Non-pigmented ciliary epithelial cell (primary cell): Measurements from ENCODE around the gene TLR8.

Experiments used
- DNase-seq: peaks from one replicate; pipeline ENCODE4 v3.0.0-alpha.2; 2010; ENCODE audit warnings: low read depth

The TLR8 gene

DNA sequence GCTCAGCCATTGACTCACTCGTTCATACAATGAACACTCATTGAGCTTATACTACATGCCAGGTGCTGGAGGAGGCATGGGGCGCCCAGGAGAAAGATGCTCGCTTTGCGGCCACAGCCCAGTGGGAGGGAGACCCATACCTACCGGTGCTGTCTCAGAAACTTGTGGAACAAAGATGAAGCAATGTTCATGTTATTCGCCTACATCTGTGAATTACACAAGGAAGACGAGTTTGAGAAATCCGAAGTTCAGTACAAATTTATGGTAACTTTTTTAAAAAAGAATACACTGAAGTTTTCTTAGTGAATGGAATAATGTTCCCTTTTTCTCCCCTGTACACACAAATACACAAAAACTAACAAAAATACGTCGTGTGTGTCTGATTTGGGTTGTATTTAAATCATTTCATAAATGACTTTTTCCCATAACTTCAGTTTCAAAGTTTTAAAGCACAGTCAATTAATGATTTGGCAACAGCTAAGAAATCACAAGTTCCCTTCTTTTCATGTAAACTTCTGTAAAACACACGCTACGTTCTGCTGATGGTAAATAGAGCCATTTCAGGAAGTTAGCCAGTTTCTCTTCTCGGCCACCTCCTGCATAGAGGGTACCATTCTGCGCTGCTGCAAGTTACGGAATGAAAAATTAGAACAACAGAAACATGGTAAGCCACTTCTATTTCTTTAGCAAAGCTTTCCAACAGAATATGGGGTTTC, at the start of gene TLR8:
TLR8 (plus strand) TSS at position 575 of the 716 bp plus-strand sequence; CDS start at position 662, 87 bp downstream.
- no peak for DNase-seq

DNA sequence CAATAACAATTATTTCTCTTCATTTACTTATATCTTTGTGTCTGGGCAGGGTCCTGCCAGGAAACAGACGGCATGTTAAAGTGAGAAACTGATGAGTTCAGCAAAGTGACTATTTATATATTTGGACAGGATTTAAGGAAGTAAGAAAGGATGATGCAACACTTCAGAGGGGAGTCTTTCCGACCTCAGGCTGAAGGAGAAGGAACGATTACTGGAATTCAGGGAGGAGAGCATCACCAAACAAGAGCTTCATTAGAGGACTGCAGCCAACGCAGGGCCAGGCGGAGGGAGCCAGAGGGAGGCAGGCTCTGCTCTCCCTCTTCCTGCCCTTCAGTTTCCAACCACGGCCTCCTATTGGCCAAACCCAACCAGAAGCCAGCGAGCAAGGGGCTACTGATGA, 41.1 kb upstream of the TLR8 start:
- DNase-seq, result no peak

DNA sequence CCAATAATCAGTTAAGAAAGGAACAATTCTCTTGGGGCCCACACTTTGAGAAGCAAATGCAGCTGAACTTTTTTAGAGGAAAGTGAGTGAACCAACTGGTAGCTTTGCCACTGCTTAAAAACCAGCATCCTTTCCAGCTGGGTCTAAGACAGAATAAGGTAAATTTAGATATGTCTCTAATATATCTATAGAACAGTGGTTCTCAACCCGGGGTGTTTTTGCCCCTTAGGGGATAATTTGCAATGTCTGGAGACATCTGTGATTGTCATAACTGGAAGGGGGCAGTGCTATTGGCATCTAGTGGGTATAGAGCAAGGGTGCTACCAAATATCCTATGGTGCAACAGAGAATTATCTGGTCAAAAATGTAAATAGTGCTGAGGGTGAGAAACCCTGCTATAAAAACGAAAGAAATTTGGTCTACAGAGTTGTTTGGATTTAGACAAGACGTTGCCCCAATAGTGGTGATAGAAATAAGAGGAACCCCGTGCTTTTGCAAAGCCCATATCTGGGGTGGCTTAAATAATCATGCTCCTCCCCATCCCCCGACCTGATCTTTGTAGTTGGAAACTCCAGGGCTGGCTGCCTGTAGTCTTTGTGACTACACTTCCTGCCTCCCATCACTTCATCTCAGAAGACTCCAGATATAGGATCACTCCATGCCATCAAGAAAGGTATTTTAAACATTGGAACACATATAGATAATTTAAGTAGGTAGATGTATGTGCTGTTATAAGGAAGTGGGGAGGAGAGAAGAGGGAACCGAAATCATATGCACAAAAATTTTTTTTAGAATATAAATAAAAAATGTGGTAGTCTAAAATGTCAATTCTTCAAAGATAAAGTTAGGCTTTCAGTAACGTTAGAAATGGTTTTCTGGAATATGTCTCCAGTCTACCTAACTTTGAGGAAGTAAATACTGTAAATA, 39.7 kb upstream of the TLR8 start, which contains the start of gene TLR7:
TLR7 (plus strand) TSS at position 622 of the 927 bp plus-strand sequence. CDS start 507 bp downstream, outside the sequence.
- no peak for DNase-seq

DNA sequence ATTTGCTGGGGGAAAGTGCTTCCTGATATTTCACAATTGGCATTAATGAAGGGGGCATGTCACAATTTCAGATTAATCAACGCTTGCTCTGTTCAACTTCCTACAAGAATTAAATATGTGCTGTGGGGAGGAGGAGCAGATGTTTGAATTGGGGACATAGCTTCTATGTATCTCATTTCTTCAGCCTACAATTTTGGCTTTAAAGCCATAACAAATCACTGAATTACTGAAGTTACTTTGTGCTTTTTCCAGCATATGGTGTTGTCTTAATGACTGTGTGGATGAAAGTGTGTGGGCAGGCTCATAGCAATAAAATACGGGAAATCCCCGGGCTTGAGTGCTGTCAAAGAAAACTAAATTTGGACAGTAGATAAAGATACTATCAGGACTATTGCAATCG, 38.7 kb upstream of the TLR8 start:
- no peak for DNase-seq

DNA sequence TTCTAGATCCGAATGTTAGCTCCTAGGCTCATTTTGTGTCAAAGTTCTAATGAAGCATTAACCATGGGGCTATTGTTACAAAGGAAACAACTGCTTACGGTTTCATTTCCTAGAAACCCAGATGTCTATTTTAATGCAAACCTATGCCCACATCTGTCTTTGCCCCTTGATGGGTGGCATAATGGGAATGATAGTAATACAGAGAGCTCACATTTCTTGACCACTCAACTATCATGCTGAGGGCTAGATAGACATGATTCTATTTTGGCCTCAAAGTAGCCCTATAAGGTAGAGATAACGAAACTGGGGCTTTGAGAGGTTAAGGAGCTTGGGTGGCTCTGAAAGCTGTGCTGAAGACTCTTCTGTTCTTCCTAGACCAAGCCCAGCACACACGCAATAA, 37.7 kb upstream of the TLR8 start:
- DNase-seq, result no peak

DNA sequence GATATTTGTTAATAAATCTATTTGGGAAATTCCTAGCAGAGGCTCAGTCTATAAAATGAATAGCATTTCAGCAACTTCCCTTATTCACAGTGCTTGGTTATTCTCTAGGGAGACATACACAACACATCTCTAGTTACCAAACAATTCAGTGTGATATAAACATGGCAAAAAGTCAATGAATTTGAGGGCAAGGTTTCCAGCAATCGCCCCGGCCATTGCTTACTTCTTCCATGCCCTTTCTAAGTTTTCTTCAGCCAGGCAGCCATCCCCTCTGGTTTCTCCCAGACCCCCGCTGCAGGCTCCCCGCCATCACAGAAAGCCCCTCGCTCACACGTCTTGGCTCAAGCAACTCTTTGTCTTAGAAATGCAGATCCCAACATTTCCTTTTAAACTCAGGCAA, 35.2 kb upstream of the TLR8 start:
- DNase-seq, result no peak

DNA sequence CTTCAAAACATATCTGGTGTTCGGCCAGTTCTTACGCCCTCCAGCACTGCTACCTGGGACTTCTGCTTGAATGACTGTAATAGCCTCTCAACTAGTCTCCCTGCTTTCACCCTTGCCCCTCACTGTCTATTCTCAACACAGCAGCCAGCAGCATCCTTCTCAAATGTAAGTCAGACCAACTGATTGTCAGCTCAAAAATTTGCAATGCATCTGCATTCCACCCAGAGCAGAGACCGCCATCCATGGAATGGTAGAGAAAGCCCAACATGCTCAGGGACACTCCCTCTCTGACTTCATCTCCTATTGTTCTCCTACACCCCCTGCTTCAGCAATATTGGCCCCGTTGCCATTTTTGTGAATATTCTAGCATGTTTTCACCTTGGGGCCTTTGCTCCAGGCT, 33.7 kb upstream of the TLR8 start:
- DNase-seq, result no peak

DNA sequence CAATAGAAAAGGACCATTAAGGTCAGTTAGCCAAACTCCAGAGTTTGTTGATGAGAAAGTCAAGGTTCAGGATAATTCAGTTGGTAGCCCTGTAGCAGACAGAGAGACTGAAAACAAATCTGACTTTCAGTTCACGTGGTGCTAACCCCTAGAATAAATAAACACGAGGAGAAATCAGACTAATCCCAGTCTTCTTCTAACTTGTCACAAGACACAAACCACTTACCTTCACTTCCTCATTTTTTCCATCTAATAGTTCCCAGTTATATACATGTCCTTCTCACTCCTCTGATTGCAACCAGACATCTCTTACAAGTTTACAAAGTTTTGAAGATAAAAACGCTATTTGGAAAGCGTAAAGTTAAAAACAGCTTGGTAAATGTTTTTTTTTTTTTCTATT, 31.8 kb upstream of the TLR8 start:
- DNase-seq, result no peak

DNA sequence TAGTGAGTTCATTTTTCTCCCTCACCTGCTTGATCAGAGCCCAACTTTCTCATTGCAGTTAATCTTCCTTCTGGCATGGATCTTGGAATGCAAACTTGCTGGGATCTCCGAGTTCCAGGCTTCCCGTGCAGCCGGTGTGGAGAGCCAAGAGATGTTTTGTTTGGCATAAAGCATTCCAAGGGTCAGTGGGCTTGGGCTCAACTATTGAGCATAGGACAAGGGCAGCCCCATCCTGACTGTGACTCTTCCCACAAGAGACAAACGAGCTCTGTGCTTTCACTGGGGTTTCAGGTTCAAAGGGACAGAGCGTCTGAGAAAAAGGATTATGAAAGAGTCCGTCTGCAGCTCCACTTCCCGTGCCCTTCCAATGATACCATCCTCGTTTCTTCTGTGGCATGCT, 29.0 kb upstream of the TLR8 start:
- no peak for DNase-seq

DNA sequence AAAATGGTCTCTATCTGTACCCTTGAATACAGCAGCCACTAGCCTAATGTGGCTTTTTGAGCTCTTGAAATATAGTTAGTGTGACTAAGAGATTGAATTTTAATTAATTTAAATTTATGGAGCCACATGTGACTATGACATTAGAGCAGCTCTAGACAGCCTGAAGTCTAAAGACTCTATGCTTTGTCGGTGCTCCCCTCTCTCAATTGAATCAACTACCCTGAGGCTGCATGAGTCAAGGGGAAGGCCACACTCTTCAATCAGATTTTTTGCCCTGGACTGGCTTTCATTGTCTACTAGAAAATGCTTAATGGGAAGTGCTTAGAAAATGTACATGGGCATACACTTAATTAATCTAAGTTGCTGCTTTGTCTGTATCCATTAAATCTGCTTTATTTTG, 27.9 kb upstream of the TLR8 start:
- DNase-seq, result no peak

DNA sequence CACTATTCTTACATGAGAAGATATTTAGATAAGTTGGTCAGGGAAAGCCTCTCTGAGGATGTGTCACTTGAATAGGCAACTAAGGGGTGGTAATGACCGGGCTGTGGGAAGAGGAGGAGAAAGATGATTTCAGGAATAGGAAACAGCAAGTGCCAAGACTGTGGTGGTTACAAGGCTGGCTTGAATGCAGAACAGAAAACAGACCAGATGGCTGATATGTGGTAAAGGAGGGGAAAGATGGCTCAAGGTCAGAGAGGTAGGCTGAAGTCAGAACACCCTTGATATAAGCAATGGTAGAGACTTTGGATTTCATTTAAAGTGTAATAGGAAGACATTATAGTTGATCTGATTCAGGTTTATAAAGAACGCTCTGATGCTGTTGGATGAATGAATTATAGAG, 24.5 kb upstream of the TLR8 start:
- no peak for DNase-seq

DNA sequence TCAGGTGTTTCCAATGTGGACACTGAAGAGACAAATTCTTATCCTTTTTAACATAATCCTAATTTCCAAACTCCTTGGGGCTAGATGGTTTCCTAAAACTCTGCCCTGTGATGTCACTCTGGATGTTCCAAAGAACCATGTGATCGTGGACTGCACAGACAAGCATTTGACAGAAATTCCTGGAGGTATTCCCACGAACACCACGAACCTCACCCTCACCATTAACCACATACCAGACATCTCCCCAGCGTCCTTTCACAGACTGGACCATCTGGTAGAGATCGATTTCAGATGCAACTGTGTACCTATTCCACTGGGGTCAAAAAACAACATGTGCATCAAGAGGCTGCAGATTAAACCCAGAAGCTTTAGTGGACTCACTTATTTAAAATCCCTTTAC, 20.9 kb upstream of the TLR8 start:
- DNase-seq, result no peak

DNA sequence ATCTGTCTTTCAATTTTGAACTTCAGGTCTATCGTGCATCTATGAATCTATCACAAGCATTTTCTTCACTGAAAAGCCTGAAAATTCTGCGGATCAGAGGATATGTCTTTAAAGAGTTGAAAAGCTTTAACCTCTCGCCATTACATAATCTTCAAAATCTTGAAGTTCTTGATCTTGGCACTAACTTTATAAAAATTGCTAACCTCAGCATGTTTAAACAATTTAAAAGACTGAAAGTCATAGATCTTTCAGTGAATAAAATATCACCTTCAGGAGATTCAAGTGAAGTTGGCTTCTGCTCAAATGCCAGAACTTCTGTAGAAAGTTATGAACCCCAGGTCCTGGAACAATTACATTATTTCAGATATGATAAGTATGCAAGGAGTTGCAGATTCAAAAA, 19.9 kb upstream of the TLR8 start:
- DNase-seq, result no peak

DNA sequence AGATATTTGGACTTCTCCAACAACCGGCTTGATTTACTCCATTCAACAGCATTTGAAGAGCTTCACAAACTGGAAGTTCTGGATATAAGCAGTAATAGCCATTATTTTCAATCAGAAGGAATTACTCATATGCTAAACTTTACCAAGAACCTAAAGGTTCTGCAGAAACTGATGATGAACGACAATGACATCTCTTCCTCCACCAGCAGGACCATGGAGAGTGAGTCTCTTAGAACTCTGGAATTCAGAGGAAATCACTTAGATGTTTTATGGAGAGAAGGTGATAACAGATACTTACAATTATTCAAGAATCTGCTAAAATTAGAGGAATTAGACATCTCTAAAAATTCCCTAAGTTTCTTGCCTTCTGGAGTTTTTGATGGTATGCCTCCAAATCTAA, 19.3 kb upstream of the TLR8 start:
- no peak for DNase-seq

DNA sequence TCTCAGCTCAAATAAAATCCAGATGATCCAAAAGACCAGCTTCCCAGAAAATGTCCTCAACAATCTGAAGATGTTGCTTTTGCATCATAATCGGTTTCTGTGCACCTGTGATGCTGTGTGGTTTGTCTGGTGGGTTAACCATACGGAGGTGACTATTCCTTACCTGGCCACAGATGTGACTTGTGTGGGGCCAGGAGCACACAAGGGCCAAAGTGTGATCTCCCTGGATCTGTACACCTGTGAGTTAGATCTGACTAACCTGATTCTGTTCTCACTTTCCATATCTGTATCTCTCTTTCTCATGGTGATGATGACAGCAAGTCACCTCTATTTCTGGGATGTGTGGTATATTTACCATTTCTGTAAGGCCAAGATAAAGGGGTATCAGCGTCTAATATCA, 18.7 kb upstream of the TLR8 start:
- no peak for DNase-seq

DNA sequence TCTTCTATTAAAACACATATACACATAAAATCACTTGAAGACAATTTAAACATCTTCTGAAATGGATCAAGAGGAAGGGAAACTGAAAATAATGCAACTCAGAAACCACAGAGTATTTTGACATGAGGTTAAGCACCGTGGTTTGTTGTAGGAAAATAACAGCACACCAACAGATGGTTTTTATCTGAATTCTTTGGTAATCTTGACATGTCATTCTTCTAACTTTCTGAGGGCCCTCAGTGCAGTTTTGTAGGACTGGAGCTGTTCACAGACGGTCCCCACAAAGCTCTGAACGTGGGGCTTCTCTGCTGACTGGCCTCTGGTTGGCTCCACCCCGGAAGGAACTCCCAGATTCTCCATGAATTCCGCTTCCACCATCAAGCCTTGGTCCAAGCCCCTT, 16.0 kb upstream of the TLR8 start:
- no peak for DNase-seq

DNA sequence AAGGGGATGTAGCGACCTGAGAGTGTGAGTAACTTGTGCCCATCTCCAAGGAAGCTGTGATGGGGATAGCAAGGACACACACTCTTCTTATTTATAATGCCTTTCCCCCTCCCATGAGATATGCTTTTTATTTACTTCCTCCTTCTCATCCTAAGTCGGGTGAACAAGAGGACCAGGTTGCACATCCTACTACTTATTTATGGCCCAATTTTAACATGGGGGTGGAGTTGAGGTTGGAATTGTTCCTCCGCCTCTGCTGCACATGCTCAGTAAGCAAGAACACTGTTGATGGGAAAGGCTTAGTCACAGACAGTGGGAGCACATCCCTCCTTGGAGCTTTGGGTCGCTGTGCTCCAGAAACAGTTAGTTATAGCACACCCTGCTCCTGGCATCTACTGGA, 15.2 kb upstream of the TLR8 start:
- DNase-seq, result no peak

DNA sequence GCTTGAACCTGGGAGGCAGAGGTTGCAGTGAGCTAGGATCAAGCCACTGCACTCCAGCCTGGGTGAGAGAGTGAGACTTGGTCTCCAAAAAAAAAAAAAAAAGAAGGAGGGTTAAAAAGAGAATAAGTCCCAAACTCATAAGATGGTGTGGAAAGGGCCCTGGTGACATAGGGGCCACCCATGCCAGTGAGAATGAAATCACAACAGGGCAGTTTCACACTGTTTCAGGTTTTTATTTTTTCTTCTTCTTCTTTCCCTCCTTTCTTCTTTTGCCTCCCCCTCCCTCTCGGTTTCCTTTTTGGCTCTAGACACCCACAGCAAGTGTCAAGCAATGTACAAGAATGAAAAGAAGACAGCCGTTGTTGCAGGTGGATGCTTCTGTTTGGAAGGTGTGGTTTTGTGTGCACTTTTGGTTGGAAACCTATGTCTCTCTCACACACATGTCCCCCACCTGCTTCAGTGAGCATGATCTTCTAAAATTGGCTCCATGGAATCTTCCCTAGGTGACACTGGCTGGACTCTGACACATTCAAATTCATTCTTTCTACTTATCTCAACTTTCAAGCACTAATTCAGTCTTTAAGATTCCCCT, 14.4 kb upstream of the TLR8 start:
- DNase-seq, result no peak

DNA sequence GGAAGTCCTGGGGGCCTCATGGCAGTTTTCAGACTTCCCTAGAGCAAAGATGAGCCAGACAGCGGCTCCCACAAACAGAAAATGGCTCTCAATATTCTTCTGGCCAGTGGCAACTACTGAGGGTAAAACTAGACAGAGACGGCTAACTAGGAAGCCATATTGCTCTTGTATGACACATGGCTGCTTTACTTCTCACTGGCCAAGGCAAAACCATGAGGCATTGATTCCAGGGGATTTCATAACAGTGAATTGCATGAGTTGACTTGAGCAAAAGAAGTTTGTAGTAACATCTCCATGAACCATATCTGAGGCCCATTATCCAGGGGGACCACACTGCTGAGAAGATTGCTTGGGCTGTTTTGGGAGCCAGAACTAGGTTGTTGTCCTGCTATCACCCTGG, 13.7 kb upstream of the TLR8 start:
- no peak for DNase-seq

DNA sequence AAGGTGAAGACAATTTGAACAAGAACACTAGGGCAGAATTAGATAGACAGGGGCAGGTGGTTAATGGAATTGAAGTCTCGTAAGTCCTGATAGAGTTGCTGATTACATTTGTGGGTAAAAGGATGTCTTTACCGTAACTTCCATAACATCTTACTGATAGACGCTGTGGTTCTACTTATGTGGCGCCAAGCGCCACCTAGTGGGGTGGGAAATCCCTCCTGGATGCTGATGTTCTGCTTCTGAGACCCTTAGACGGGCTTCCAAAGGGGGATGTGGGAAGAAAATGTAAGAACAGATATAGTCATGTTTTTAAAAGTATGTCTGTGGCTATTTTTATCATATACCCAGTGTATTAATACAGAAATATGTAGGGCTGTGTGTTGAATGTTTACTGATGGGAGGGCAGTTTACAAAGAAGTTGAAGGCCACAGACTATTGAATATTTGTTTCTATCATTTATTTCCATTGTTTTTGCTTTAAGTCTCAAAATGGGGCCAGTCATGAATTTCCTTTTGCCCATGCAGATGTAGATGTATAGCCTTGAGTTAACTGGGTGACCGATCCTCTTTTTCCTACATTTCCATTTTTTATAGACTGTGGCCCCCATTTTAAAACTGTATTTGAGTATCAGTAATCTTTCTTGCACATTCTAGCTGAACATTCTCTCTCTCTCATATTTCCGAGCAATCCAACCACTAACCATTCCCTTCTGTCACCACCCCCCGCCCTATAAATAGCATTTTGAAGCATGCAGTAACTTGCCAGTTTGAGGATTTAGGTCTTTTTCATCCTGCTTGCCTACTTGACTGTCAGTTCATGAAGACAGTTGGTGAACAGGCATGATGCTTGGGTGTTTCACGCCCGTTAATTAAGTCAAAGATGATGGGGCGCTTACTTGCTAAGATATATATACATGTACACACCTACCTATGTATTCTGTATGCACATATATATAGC, 12.1 kb upstream of the TLR8 start:
- no peak for DNase-seq

DNA sequence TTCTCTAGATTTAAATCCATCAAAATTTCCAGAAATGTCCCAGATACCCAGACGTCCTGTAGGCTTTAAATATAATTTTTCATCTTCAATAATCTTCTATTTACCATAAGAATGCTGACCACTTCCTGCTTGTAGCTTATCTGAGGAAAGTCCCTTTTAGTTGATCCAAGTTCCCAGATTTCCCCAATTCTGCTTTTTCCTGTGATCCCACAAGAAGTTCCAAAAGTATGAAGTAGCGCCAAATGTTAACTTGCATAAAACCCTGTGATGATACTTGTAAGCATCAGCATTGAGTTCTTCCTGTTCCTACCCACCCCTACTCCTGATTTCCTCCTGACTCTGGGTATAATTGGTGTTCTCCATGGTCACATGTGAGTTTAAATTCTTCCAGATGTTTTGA, 10.6 kb upstream of the TLR8 start:
- no peak for DNase-seq

DNA sequence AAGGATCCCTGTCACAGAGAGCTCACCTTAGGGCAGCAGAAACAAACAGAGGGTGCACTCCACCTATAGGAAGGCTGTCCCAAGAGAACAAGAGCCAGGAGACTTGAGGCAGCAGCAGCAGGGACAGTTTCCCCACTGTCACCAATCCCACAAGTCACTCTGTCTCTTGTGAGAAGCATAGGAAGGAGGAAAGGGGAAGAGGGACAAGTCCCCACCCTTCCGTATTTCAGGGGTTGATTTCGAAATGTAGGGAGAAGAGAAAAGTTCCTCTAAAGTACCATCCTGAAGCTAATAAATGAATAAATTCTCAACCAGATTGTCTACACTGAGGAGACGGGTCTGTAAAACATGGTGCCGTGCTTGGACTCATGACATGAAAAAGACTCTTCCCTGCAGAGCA, 9.5 kb upstream of the TLR8 start:
- no peak for DNase-seq
